Natural killer cell (primary cell): ENCODE data around the gene PRKD2. TPM values are rescaled to one million over a fixed set of nuclear protein-coding genes. Genes with fewer than 3 reads are reported as not detected.

ENCODE experiments used
- ATAC-seq, 3 donors: fragments of 150-1000 bp in 2 of 3; fragments of 200-7000 bp in 1 of 3; cut with Tn5 transposase; 1 replicate in 1 of 3; 2 replicates in 2 of 3; pipeline ENCODE4 v1.10.0; 2021; ENCODE audit warnings: mild to moderate bottlenecking in 2 of 3, moderate library complexity in 2 of 3
- DNase-seq, 2 donors: peaks; one replicate each; pipeline versions ENCODE4 v3.0.0 to v3.0.0-alpha.2; 2013 to 2021; ENCODE audit warnings: mixed read lengths in 1 of 2
- H3K27ac ChIP-seq: one replicate; pipeline ENCODE4 v1.5.1; 2013; ENCODE audit warnings: mild to moderate bottlenecking, low read length
- H3K27me3 ChIP-seq: one replicate; pipeline ENCODE4 v1.6.1; 2013; ENCODE audit warnings: low read length; ENCODE audit not compliant: control insufficient read depth, insufficient read depth
- H3K36me3 ChIP-seq: one replicate; pipeline ENCODE4 v1.6.1; 2013; ENCODE audit warnings: low read length; ENCODE audit not compliant: control insufficient read depth, insufficient read depth
- H3K4me1 ChIP-seq: one replicate; pipeline ENCODE4 v1.6.1; 2013; ENCODE audit warnings: low read length; ENCODE audit not compliant: control insufficient read depth, insufficient read depth
- H3K4me3 ChIP-seq: one replicate; pipeline ENCODE4 v1.5.1; 2013; ENCODE audit warnings: low read length
- H3K9me3 ChIP-seq: one replicate; pipeline ENCODE4 v1.6.1; 2013; ENCODE audit warnings: low read length; ENCODE audit not compliant: control insufficient read depth, insufficient read depth
- H3K27ac Mint-ChIP-seq, 2 donors: one replicate each; pipeline ENCODE4 v1.8.0; 2022; ENCODE audit warnings: mild to moderate bottlenecking in 2 of 2, mixed read lengths in 2 of 2, moderate library complexity in 1 of 2
- H3K27me3 Mint-ChIP-seq, 2 donors: one replicate each; pipeline ENCODE4 v1.8.0; 2022; ENCODE audit warnings: low read depth in 2 of 2, mixed read lengths in 2 of 2
- H3K36me3 Mint-ChIP-seq: one replicate; pipeline ENCODE4 v1.8.0; 2022; ENCODE audit warnings: mixed read lengths
- H3K4me1 Mint-ChIP-seq, 2 donors: one replicate each; pipeline ENCODE4 v1.8.0; 2022; ENCODE audit warnings: mixed read lengths in 2 of 2
- H3K4me3 Mint-ChIP-seq: one replicate; pipeline ENCODE4 v1.8.0; 2022; ENCODE audit warnings: mild to moderate bottlenecking, moderate library complexity, mixed read lengths
- H3K9me3 Mint-ChIP-seq, 2 donors: one replicate each; pipeline ENCODE4 v1.8.0; 2022; ENCODE audit warnings: mixed read lengths in 2 of 2
- CTCF ChIP-seq: fragments of 200-600 bp; IDR thresholded peaks from one replicate; pipeline ENCODE4 v1.8.0; 2022; ENCODE audit warnings: antibody characterized with exemption
- WGBS: methylation state at CpG from one replicate; pipeline ENCODE4 v1.1.7; 2013; ENCODE audit warnings: missing lambda C conversion rate; ENCODE audit not compliant: insufficient coverage; 5-methylcytosine and 5-hydroxymethylcytosine counted together
- intact Hi-C: fragments of 100-400 bp; cut with micrococcal nuclease; formaldehyde crosslinking; loops from one replicate; pipeline ENCODE4 v1.14.2; 2022
- total RNA-seq, 4 donors: library from RNA; stranded (reverse); fragments of 120-200 nt in 1 of 4; gene quantifications; one replicate each; pipeline versions ENCODE4 v1.2.3 to v1.2.4, GENCODE V29; 2013 to 2022

The PRKD2 gene
- total RNA-seq, 3 donors from 2014 or later (not counting 1 experiment from before 2014, with no cell fraction given) = 179 to 216 (median 203) TPM

DNA sequence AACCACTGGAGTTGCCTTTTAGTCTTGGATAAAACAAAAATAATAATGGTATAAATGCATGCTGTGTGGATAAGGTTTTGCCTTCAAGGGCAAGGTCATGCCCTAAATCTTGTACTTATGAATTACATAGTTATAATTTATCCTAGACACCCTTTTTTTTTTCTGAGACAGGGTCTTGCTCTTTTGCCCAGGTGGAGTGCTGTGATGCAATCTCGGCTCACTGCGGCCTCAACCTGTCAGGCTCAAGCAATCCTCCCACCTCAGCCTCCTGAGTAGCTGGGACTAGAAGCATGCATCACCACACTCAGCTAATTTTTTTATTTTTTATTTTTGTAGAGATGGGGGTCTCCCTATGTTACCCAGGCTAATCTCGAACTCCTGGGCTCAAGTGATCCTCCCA is 48.3 kb downstream of the PRKD2 start:
- peaks cover 15% of the 10 kb centered on the region for H3K36me3 ChIP-seq
- H3K36me3 Mint-ChIP-seq = no peaks in the 10 kb centered on the region
- H3K27me3 ChIP-seq = no peaks in the 10 kb centered on the region
- no peaks in the 10 kb centered on the region for H3K9me3 ChIP-seq
- H3K4me3 Mint-ChIP-seq = no peak overlapping the region
- no peak overlapping the region for H3K27ac ChIP-seq
- intact Hi-C loops = no loop called here
- no peaks in the 10 kb centered on the region for H3K4me1 ChIP-seq
- 90% methylated on average over 3 of the region's 3 CpGs for WGBS
- no peak overlapping the region for H3K4me3 ChIP-seq
- DNase-seq = no peak
- H3K9me3 Mint-ChIP-seq = no peaks in the 10 kb centered on the region
- no peak for TF ChIP-seq CTCF
- no peak overlapping the region for H3K27ac Mint-ChIP-seq
- H3K4me1 Mint-ChIP-seq = no peaks in the 10 kb centered on the region
- no peak for ATAC-seq
- H3K27me3 Mint-ChIP-seq = no peaks in the 10 kb centered on the region

DNA sequence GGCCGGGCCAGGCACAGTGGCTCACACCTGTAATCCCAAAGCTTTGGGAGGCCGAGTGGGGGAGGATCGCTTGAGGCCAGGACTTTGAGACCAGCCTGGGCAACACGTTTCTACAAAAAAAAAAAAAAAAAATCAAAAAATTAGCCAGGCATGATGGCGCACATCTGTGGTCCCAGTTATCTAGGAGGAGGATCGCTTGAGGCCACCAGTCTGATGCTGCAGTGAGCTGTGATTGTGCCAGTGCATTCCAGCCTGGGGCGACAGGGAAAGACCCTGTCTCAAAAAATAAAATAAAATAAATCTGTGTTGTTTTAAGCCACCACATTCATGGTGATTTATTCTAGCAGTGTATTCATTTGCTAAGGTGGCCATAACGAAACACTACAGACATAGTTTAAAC is 51.8 kb downstream of the PRKD2 start:
- intact Hi-C loops = no loop called here
- H3K4me3 ChIP-seq = no peak overlapping the region
- H3K27me3 ChIP-seq = peaks cover 5% of the 10 kb centered on the region
- Mint-ChIP-seq H3K27ac (no peak overlapping the region), H3K36me3 (no peaks in the 10 kb centered on the region), H3K9me3 (no peaks in the 10 kb centered on the region), H3K4me3 (no peak overlapping the region), H3K27me3 (peaks cover under 1 to 3% of the 10 kb centered on the region in 2 donors), H3K4me1 (peaks cover 9 to 18% of the 10 kb centered on the region in 2 donors)
- H3K27ac ChIP-seq = no peak overlapping the region
- no peaks in the 10 kb centered on the region for H3K36me3 ChIP-seq
- no peaks in the 10 kb centered on the region for H3K9me3 ChIP-seq
- no peak for DNase-seq
- peaks cover 19% of the 10 kb centered on the region for H3K4me1 ChIP-seq
- no peak for TF ChIP-seq CTCF
- 85% methylated on average over 7 of the region's 8 CpGs for WGBS
- no peak for ATAC-seq

DNA sequence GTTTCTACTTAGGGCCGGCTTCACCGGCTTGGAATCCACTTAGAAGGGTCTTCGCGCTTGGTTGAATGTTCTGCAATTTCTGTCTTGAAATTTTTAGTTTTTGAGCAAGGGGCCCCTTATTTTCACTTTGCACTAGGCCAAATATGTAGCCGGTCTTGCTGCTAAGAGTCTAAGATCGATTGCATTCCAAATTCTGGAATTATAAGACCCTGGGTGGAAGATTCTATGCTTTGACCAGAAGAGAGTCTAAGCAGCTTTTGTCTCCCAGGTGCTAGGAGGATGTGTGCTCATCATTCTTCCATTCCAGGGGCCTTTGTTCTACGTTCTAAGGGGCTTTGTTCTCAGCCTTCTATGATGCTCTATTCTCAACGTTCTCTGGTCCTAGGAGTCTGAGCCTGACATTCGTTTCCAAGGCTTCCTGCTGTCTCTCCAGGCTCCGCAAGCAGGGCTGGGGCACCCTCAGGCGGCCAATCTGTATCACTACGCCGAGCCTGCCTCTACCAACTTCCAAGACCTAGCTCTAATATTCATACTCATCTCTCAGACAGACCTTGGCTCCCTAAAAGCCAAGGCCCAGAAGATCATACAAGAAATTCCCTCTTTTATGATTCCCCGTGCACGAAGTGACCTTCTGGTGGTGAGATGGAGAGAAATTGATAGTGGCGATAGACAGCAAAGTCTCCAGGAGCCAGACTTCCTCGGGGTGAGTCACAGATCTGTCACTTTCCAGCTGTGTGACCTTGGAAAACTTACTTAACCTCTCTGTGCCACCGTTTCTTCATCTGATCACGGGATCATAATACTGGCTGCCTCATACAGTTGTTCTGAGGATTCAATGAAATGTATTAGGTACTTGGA is 55.0 kb downstream of the PRKD2 start:
- Histone ChIP-seq H3K27me3 (peaks cover 25% of the 10 kb centered on the region), H3K4me3 (peak overlapping the region; percentile 37), H3K4me1 (peaks cover 29% of the 10 kb centered on the region), H3K27ac (peak overlapping the region; percentile 53), H3K36me3 (no peaks in the 10 kb centered on the region), H3K9me3 (no peaks in the 10 kb centered on the region)
- Mint-ChIP-seq H3K27me3 (peaks cover 17 to 19% of the 10 kb centered on the region in 2 donors), H3K4me3 (peak overlapping the region; percentile 91), H3K9me3 (no peaks in the 10 kb centered on the region), H3K36me3 (no peaks in the 10 kb centered on the region), H3K27ac (peak overlapping the region; percentile 80 to 88), H3K4me1 (peaks cover 16 to 32% of the 10 kb centered on the region in 2 donors)
- DNase-seq = peak; percentile 60 to 90
- peak; percentile 75 for TF ChIP-seq CTCF
- ATAC-seq = peak; percentile 14 to 24 (median 22)
- intact Hi-C loops = loop anchor here (1.0 kb wide), 4 partner anchors 28 to 133 kb away; partner anchors contain the start of gene PRKD2
- WGBS = 7% methylated on average over 19 of the region's 19 CpGs
